ENCODE data around the gene DLX5.

Gene DLX5

DNA sequence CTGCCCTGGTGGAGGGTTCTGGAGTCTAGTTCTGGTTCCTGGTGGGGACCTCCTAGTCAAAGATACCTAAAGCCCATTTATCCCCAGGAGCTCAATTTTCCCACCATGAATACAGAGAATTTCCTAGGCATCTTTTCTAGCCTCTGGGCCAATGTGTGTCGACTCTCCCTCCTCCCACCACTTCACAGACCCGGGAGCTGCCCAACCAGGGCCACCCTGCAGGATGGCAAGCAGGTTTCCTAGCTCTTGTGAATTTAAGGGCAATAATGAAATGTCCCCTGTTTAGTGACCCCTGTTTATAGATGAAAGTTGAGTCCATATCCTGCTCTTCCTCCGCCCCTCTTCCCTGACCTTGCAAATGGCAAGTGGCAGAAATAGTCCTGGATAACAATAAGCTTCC, 9.4 kb downstream of the DLX5 start:
- Histone ChIP-seq H3K36me3 (ENCODE audit: low read depth) (no peaks in the 10 kb centered on the region), H3K9me3 (ENCODE audit: severe bottlenecking) (no peaks in the 10 kb centered on the region), H3K4me3 (ENCODE audit: severe bottlenecking) (no peak overlapping the region), H3K4me1 (ENCODE audit: insufficient read depth, poor library complexity, severe bottlenecking) (no peaks in the 10 kb centered on the region), H3K27me3 (ENCODE audit: insufficient read depth, poor library complexity, severe bottlenecking) (peaks cover 96% of the 10 kb centered on the region), H3K27ac (ENCODE audit: poor library complexity, severe bottlenecking) (no peak overlapping the region)
- DNase-seq (ENCODE audit: low spot score) = no peak
- no peak for ATAC-seq (ENCODE audit: low read depth)
- no peak for TF ChIP-seq CTCF (IDR thresholded peaks at IDR 0.05; ENCODE audit: poor library complexity, severe bottlenecking)

DNA sequence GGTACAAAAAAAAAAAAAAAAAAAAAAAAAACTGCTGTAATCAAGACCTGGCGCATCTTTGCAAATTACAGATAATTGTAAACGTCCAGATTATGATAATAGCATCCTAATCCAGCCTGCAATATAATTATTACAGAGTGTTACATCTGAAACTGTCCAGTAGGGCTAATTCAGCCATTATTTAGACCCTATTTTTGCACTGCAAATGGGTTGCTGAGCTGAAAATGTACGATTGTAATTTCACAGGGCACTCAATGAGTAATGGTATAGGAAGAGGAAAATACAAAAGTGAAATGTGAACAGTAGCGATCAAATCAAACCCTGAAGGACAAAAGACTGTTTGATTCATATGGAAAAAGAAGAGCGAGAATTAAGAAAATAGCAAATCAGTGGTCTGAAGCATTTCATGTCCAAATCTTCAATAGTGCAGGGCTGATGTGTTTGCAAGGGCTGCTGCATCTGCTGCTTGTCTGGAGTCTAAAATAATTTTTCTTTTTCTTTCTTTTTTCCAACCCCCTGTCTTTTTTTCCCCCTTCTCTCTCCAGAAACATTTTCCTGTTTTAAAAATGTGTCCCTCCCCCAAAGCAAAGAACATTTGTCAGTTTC, 10.4 kb downstream of the DLX5 start:
- ATAC-seq (ENCODE audit: low read depth) (no peak), DNase-seq (ENCODE audit: low spot score) (no peak)
- no peaks in the 10 kb centered on the region for H3K4me1 ChIP-seq (ENCODE audit: insufficient read depth, poor library complexity, severe bottlenecking)
- no peak overlapping the region for H3K4me3 ChIP-seq (ENCODE audit: severe bottlenecking)
- H3K27me3 ChIP-seq (ENCODE audit: insufficient read depth, poor library complexity, severe bottlenecking) = peaks cover 94% of the 10 kb centered on the region
- H3K9me3 ChIP-seq (ENCODE audit: severe bottlenecking) = no peaks in the 10 kb centered on the region
- no peaks in the 10 kb centered on the region for H3K36me3 ChIP-seq (ENCODE audit: low read depth)
- no peak overlapping the region for H3K27ac ChIP-seq (ENCODE audit: poor library complexity, severe bottlenecking)
- TF ChIP-seq CTCF (IDR thresholded peaks at IDR 0.05; ENCODE audit: poor library complexity, severe bottlenecking) = no peak

- no peak for TF ChIP-seq CTCF (IDR thresholded peaks at IDR 0.05; ENCODE audit: poor library complexity, severe bottlenecking)
- Histone ChIP-seq H3K4me3 (ENCODE audit: severe bottlenecking) (no peak overlapping the region), H3K27me3 (ENCODE audit: insufficient read depth, poor library complexity, severe bottlenecking) (peaks cover 94% of the 10 kb centered on the region), H3K27ac (ENCODE audit: poor library complexity, severe bottlenecking) (no peak overlapping the region), H3K4me1 (ENCODE audit: insufficient read depth, poor library complexity, severe bottlenecking) (no peaks in the 10 kb centered on the region), H3K9me3 (ENCODE audit: severe bottlenecking) (no peaks in the 10 kb centered on the region), H3K36me3 (ENCODE audit: low read depth) (no peaks in the 10 kb centered on the region)
- no peak for ATAC-seq (ENCODE audit: low read depth)
- DNase-seq (ENCODE audit: low spot score) = no peak
These were observed 10.8 kb downstream of the DLX5 start for GRCh38 chr7:97013845-97014134.

GRCh38 chr7:97013134-97013844, 11.3 kb downstream of the DLX5 start:
- Histone ChIP-seq H3K4me1 (ENCODE audit: insufficient read depth, poor library complexity, severe bottlenecking) (no peaks in the 10 kb centered on the region), H3K9me3 (ENCODE audit: severe bottlenecking) (no peaks in the 10 kb centered on the region), H3K27me3 (ENCODE audit: insufficient read depth, poor library complexity, severe bottlenecking) (peaks cover 93% of the 10 kb centered on the region), H3K36me3 (ENCODE audit: low read depth) (no peaks in the 10 kb centered on the region), H3K27ac (ENCODE audit: poor library complexity, severe bottlenecking) (no peak overlapping the region), H3K4me3 (ENCODE audit: severe bottlenecking) (no peak overlapping the region)
- ATAC-seq (ENCODE audit: low read depth) (no peak), DNase-seq (ENCODE audit: low spot score) (no peak)
- no peak for TF ChIP-seq CTCF (IDR thresholded peaks at IDR 0.05; ENCODE audit: poor library complexity, severe bottlenecking)
